SU-DHL-6 (cell line): ENCODE data around the gene ZNF609.

ENCODE experiments used
- EZH2phosphoT487 ChIP-seq: fragments of 200-600 bp; sonication (generic), shearing (Covaris generic); conservative IDR thresholded peaks from 2 replicates; pipeline ENCODE4 v1.6.1; 2018; ENCODE audit warnings: mild to moderate bottlenecking, antibody characterized with exemption, low read length, moderate library complexity, mixed read lengths
- TF ChIP-seq, protein P1 (sequence below): fragments of 200-600 bp; sonication (generic); IDR thresholded peaks from one replicate; pipeline ENCODE4 v1.5.1; 2017; ENCODE audit warnings: antibody characterized with exemption, mild to moderate bottlenecking, low read length, moderate library complexity; ENCODE audit not compliant: insufficient read depth, poor library complexity, severe bottlenecking

DNA sequence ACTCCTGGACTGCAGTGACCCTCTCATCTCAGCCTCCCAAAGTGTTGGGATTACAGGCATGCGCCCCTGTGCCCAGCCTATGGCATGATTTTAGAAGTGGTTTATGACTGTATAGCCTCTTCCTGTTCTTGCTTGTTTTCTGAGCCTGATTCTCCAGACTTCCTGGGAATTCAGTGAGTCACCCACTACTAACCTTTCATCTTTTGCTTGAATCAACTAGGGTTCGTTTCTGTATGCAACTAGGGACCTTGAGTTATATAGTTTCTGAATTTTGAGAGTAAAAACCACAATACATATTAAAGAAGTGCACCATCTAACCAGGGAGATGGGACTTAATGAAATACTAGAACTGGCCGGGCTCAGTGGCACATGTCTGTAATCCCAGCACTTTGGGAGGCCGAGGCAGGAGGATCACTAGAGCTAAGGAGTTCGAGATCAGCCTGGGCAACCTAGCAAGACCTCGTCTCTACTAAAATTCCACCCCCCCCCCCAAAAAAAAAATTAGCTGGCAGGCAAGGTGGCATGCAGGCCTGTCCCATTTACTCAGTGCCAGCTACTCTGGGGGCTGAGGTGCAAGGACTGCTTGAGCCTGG lies 76.0 kb downstream of the ZNF609 start:
- TF ChIP-seq, protein P1, sequence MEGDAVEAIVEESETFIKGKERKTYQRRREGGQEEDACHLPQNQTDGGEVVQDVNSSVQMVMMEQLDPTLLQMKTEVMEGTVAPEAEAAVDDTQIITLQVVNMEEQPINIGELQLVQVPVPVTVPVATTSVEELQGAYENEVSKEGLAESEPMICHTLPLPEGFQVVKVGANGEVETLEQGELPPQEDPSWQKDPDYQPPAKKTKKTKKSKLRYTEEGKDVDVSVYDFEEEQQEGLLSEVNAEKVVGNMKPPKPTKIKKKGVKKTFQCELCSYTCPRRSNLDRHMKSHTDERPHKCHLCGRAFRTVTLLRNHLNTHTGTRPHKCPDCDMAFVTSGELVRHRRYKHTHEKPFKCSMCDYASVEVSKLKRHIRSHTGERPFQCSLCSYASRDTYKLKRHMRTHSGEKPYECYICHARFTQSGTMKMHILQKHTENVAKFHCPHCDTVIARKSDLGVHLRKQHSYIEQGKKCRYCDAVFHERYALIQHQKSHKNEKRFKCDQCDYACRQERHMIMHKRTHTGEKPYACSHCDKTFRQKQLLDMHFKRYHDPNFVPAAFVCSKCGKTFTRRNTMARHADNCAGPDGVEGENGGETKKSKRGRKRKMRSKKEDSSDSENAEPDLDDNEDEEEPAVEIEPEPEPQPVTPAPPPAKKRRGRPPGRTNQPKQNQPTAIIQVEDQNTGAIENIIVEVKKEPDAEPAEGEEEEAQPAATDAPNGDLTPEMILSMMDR, result no peak
- TF ChIP-seq EZH2phosphoT487, result no peak
